ENCODE data around the gene GOLPH3. TPM values are rescaled to one million over a fixed set of nuclear protein-coding genes. Genes with fewer than 3 reads are reported as not detected.

GOLPH3 gene
- total and polyA plus RNA-seq, 2 of the 4 experiments (the other 2 are of a cell fraction): 38.2 to 41.3 TPM

- POLR2A ChIA-PET (ENCODE audit: unreplicated experiment): interaction anchor here (0.6 to 1.1 kb wide), 3 partner anchors 9 to 47 kb away, joined by 3 to 10 read pairs (median 6); no protein-coding TSS in a partner anchor
- peak overlapping the region; percentile 82 for H2AK5ac ChIP-seq (ENCODE audit: low read depth, low read length)
- ATAC-seq (ENCODE audit: low read depth) (peak; percentile 2; the same call in 1 of the 2 replicates), DNase-seq (peak; percentile 52)
- H4K20me1 ChIP-seq (ENCODE audit: insufficient read depth, low read length): peaks cover 51% of the 10 kb centered on the region
- WGBS, 2 experiments (ENCODE audit: extremely low coverage in 2 of 2, insufficient read length in 1 of 2): 0% methylated on average over 43 of the region's 74 CpGs; no CpG with 5 or more reads in 1 of the 2 experiments
- H2BK5ac ChIP-seq (ENCODE audit: low read depth, low read length, poor library complexity, severe bottlenecking): peak overlapping the region; percentile 97
- H4K5ac ChIP-seq (ENCODE audit: low read depth, low read length): peak overlapping the region; percentile 45
- no peak overlapping the region for H2BK15ac ChIP-seq (ENCODE audit: low read depth, low read length)
- H2BK20ac ChIP-seq (ENCODE audit: low read depth, low read length): no peak overlapping the region
- peak overlapping the region; percentile 86 for H3K4me3 ChIP-seq (ENCODE audit: insufficient read depth, low read depth, low read length)
- peaks cover 0 to 35% of the 10 kb centered on the region in 2 experiments; a peak in 3 of 4 replicates for H3K79me1 ChIP-seq (ENCODE audit: low read depth in 1 of 2, low read length in 2 of 2)
- H3K4me2 ChIP-seq (ENCODE audit: low read depth, low read length): peak overlapping the region; percentile 79; the same call in 1 of the 2 replicates
- H2AFZ ChIP-seq (replicated peaks; ENCODE audit: low read length, poor library complexity): peak overlapping the region; percentile 99
- H3K18ac ChIP-seq (ENCODE audit: low read depth, low read length): peak overlapping the region; percentile 43; the same call in 1 of the 2 replicates
- H3K14ac ChIP-seq (replicated peaks; ENCODE audit: low read depth, low read length): peak overlapping the region; percentile 90
- H3K27me3 ChIP-seq (ENCODE audit: control insufficient read depth, insufficient read depth, low read length): no peaks in the 10 kb centered on the region
- in situ Hi-C loops (cut with MboI; ENCODE audit: low sequenced_read_pairs): loop anchor here (5.0 kb wide), 1 partner anchor 54 kb away; no protein-coding TSS in a partner anchor
- H3K27ac ChIP-seq (ENCODE audit: insufficient read depth, low read length): peak overlapping the region; percentile 99
- peak overlapping the region; percentile 84 for H3K23ac ChIP-seq (ENCODE audit: low read depth, low read length)
- no peaks in the 10 kb centered on the region for H3K9me3 ChIP-seq (ENCODE audit: control insufficient read depth, insufficient read depth, low read length)
- dilution Hi-C loops (cut with HindIII; ENCODE audit: low sequenced_read_pairs, unreplicated experiment): no loop called here
- H3K4ac ChIP-seq (ENCODE audit: low read depth, low read length): peak overlapping the region; percentile 96
- no TSS peak for BruUV-seq (replicated peaks)
- peaks cover 5% of the 10 kb centered on the region for H3K4me1 ChIP-seq (ENCODE audit: control insufficient read depth, insufficient read depth, low read length)
- H2BK120ac ChIP-seq (ENCODE audit: low read depth, low read length): peak overlapping the region; percentile 80; the same call in 1 of the 2 replicates
- H2AK9ac ChIP-seq (replicated peaks; ENCODE audit: low read depth, low read length, poor library complexity): peak overlapping the region; percentile 99
- peak overlapping the region; percentile 88 to 94 for H4K8ac ChIP-seq (ENCODE audit: low read depth in 2 of 2, low read length in 2 of 2)
- H3K36me3 ChIP-seq (ENCODE audit: control insufficient read depth, insufficient read depth, low read length): peaks cover 13% of the 10 kb centered on the region
- H3K9ac ChIP-seq (ENCODE audit: low read depth, low read length): peak overlapping the region; percentile 94
- CTCF ChIA-PET: interaction anchor here (0.6 kb wide), 2 partner anchors 32 to 439 kb away, joined by 4 read pairs; no protein-coding TSS in a partner anchor
- peaks cover 6% of the 10 kb centered on the region; the same call in 1 of the 2 replicates for H3K9me1 ChIP-seq (ENCODE audit: insufficient read depth, low read length)
- H3K56ac ChIP-seq (ENCODE audit: extremely low read depth, insufficient read depth, low read length): peak overlapping the region; percentile 88
- TF ChIP-seq BHLHE40 (IDR thresholded peaks at IDR 0.05; ENCODE audit: low read depth, low read length) (no peak), NFE2L2 (IDR thresholded peaks at IDR 0.05; ENCODE audit: low read depth, low read length) (no peak), MXI1 (IDR thresholded peaks at IDR 0.05; ENCODE audit: borderline replicate concordance, low read depth, low read length) (no peak), RFX5 (IDR thresholded peaks at IDR 0.05; ENCODE audit: low read depth, low read length) (no peak), CHD1 (IDR thresholded peaks at IDR 0.05; ENCODE audit: low read depth, low read length) (no peak), CEBPB (IDR thresholded peaks at IDR 0.05; ENCODE audit: low read depth, low read length) (no peak), RCOR1 (IDR thresholded peaks at IDR 0.05; ENCODE audit: insufficient replicate concordance, low read length) (no peak), CTCF (conservative IDR thresholded peaks at IDR 0.05; ENCODE audit: low read depth, low read length) (no peak), POLR2A (IDR thresholded peaks at IDR 0.05; ENCODE audit: low read depth, low read length) (no peak)
- TF ChIP-seq, protein P1, sequence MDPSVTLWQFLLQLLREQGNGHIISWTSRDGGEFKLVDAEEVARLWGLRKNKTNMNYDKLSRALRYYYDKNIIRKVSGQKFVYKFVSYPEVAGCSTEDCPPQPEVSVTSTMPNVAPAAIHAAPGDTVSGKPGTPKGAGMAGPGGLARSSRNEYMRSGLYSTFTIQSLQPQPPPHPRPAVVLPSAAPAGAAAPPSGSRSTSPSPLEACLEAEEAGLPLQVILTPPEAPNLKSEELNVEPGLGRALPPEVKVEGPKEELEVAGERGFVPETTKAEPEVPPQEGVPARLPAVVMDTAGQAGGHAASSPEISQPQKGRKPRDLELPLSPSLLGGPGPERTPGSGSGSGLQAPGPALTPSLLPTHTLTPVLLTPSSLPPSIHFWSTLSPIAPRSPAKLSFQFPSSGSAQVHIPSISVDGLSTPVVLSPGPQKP (IDR thresholded peaks at IDR 0.05; ENCODE audit: borderline replicate concordance, low read depth, low read length): no peak
- peak overlapping the region; percentile 94 for H4K91ac ChIP-seq (ENCODE audit: insufficient read depth, low read depth, low read length)
- intact Hi-C loops (cut with micrococcal nuclease): loop anchor here (2.0 to 5.0 kb wide), 3 partner anchors 51 to 154 kb away; partner anchors contain the start of gene MTMR12
Observed at GRCh38 chr5:32173267-32174010, 680 bp downstream of the GOLPH3 start.

Data from IMR-90 (cell line).